Stomach smooth muscle (tissue), 2 donors: ENCODE data around the gene TRIM50.
"Not testable (repeated sequence)": the region's sequence is repeated elsewhere in the genome, so short reads cannot be mapped to it uniquely, and the experiment has no call there.

Experiments used
- H3K27ac ChIP-seq: one replicate; pipeline ENCODE4 v1.7.0; 2013; ENCODE audit warnings: mild to moderate bottlenecking, low read length, inconsistent platforms
- H3K27me3 ChIP-seq, 2 donors: one replicate each; pipeline ENCODE4 v1.7.0; 2013; ENCODE audit warnings: low read length in 2 of 2; ENCODE audit not compliant: insufficient read depth in 2 of 2, control insufficient read depth in 1 of 2
- H3K36me3 ChIP-seq, 2 donors: one replicate each; pipeline ENCODE4 v1.7.0; 2013; ENCODE audit warnings: low read length in 2 of 2; ENCODE audit not compliant: control insufficient read depth in 2 of 2, insufficient read depth in 2 of 2
- H3K4me1 ChIP-seq: one replicate; pipeline ENCODE4 v1.7.0; 2013; ENCODE audit warnings: low read length; ENCODE audit not compliant: control insufficient read depth, insufficient read depth
- H3K4me3 ChIP-seq, 2 donors: one replicate each; pipeline ENCODE4 v1.7.0; 2013; ENCODE audit warnings: low read length in 2 of 2
- H3K9ac ChIP-seq, 2 donors: one replicate each; pipeline ENCODE4 v1.7.0; 2013; ENCODE audit warnings: low read length in 2 of 2, mild to moderate bottlenecking in 1 of 2
- H3K9me3 ChIP-seq, 2 donors: one replicate each; pipeline ENCODE4 v1.7.0; 2013; ENCODE audit warnings: low read length in 2 of 2; ENCODE audit not compliant: control insufficient read depth in 2 of 2
- donor health status: healthy.
- donor health status: Pancreatic carcinoma.

The TRIM50 gene

GRCh38 chr7:73313521-73313906 lies 14.4 kb downstream of the TRIM50 start:
- Histone ChIP-seq H3K36me3 (no peaks in the 10 kb centered on the region), H3K4me3 (no peak overlapping the region), H3K4me1 (peaks cover 5% of the 10 kb centered on the region), H3K9ac (no peak overlapping the region), H3K9me3 (no peaks in the 10 kb centered on the region), H3K27ac (no peak overlapping the region), H3K27me3 (no peaks in the 10 kb centered on the region)

- no peak overlapping the region for H3K4me3 ChIP-seq
- no peaks in the 10 kb centered on the region for H3K27me3 ChIP-seq
- peaks cover 5% of the 10 kb centered on the region for H3K4me1 ChIP-seq
- H3K36me3 ChIP-seq = no peaks in the 10 kb centered on the region
- no peak overlapping the region for H3K9ac ChIP-seq
- no peak overlapping the region for H3K27ac ChIP-seq
- no peaks in the 10 kb centered on the region for H3K9me3 ChIP-seq
Observed at GRCh38 chr7:73312831-73313520, 14.9 kb downstream of the TRIM50 start.

GRCh38 chr7:73311421-73311820 lies 16.5 kb downstream of the TRIM50 start:
- not testable (repeated sequence) for H3K9me3 ChIP-seq, H3K27me3 ChIP-seq, H3K27ac ChIP-seq

GRCh38 chr7:73308665-73309214 lies 19.1 kb downstream of the TRIM50 start, which contains the start of gene NSUN5:
TSS of gene NSUN5 (minus strand) at chr7:73308826. CDS start at chr7:73308790, 36 bp downstream.
- Histone ChIP-seq H3K36me3 (peaks cover 0 to 16% of the 10 kb centered on the region in 2 donors), H3K27ac (peak within 1 kb of the TSS; percentile 37), H3K4me3 (peak within 1 kb of the TSS; percentile 78 to 80), H3K9me3 (no peaks in the 10 kb centered on the region), H3K27me3 (no peaks in the 10 kb centered on the region), H3K9ac (peak within 1 kb of the TSS; percentile 55 to 71), H3K4me1 (peaks cover 10% of the 10 kb centered on the region)

More at GRCh38 chr7:73311421-73311820, 16.5 kb downstream of the TRIM50 start:
- not testable (repeated sequence) for H3K9ac ChIP-seq, H3K36me3 ChIP-seq, H3K4me3 ChIP-seq, H3K4me1 ChIP-seq

GRCh38 chr7:73308074-73308664 lies 19.7 kb downstream of the TRIM50 start:
- no peaks in the 10 kb centered on the region for H3K27me3 ChIP-seq
- H3K27ac ChIP-seq = peak overlapping the region; percentile 37
- peaks cover 0 to 16% of the 10 kb centered on the region in 2 donors for H3K36me3 ChIP-seq
- H3K9ac ChIP-seq = peak overlapping the region; percentile 55 to 71
- H3K4me1 ChIP-seq = peaks cover 10% of the 10 kb centered on the region
- peak overlapping the region; percentile 78 to 80 for H3K4me3 ChIP-seq
- no peaks in the 10 kb centered on the region for H3K9me3 ChIP-seq

GRCh38 chr7:73307436-73307835 lies 20.4 kb downstream of the TRIM50 start:
- H3K27ac ChIP-seq = no peak overlapping the region
- H3K9me3 ChIP-seq = no peaks in the 10 kb centered on the region
- peak overlapping the region; percentile 78 to 80 for H3K4me3 ChIP-seq
- no peak overlapping the region for H3K9ac ChIP-seq
- H3K4me1 ChIP-seq = peaks cover 10% of the 10 kb centered on the region
- no peaks in the 10 kb centered on the region for H3K27me3 ChIP-seq
- peaks cover 0 to 16% of the 10 kb centered on the region in 2 donors for H3K36me3 ChIP-seq

GRCh38 chr7:73304612-73305387 lies 23.1 kb downstream of the TRIM50 start:
- not testable (repeated sequence) for H3K27me3 ChIP-seq

GRCh38 chr7:73304071-73304470 lies 23.8 kb downstream of the TRIM50 start:
- Histone ChIP-seq H3K27me3 (no peaks in the 10 kb centered on the region), H3K36me3 (peaks cover 0 to 16% of the 10 kb centered on the region in 2 donors), H3K9me3 (no peaks in the 10 kb centered on the region), H3K4me1 (peaks cover 6% of the 10 kb centered on the region), H3K4me3 (no peak overlapping the region), H3K27ac (no peak overlapping the region), H3K9ac (no peak overlapping the region)

More at GRCh38 chr7:73304612-73305387, 23.1 kb downstream of the TRIM50 start:
- not testable (repeated sequence) for H3K4me1 ChIP-seq, H3K4me3 ChIP-seq, H3K9ac ChIP-seq, H3K27ac ChIP-seq, H3K9me3 ChIP-seq
- H3K36me3 ChIP-seq = peaks cover 0 to 16% of the 10 kb centered on the region in 2 donors

- no peak overlapping the region for H3K4me3 ChIP-seq
- H3K36me3 ChIP-seq = peaks cover 0 to 16% of the 10 kb centered on the region in 2 donors
- H3K9me3 ChIP-seq = no peaks in the 10 kb centered on the region
- H3K27ac ChIP-seq = no peak overlapping the region
- H3K27me3 ChIP-seq = no peaks in the 10 kb centered on the region
- no peak overlapping the region for H3K9ac ChIP-seq
- peaks cover 5% of the 10 kb centered on the region for H3K4me1 ChIP-seq
Observed at GRCh38 chr7:73303546-73303945, 24.3 kb downstream of the TRIM50 start.

GRCh38 chr7:73302846-73303245 lies 25.0 kb downstream of the TRIM50 start:
- not testable (repeated sequence) for H3K9me3 ChIP-seq, H3K27me3 ChIP-seq, H3K27ac ChIP-seq, H3K4me3 ChIP-seq, H3K4me1 ChIP-seq, H3K9ac ChIP-seq
- peaks cover 0 to 16% of the 10 kb centered on the region in 2 donors for H3K36me3 ChIP-seq
